Measurements from ENCODE around the gene NT5M.

The NT5M gene

GRCh38 chr17:17395885-17396284 lies 92.7 kb downstream of the NT5M start:
- no peak for FAIRE-seq

All from TTC549 (cell line).